ENCODE results near the gene STRIP1. TPM values are rescaled to one million over a fixed set of nuclear protein-coding genes. Genes with fewer than 3 reads are reported as not detected.

STRIP1 gene
- total and polyA plus RNA-seq, 2 of the 8 experiments (the other 6 are each of a cell fraction or from before 2014, with no cell fraction given): 21.3 to 45.6 TPM

- no peak for TF ChIP-seq MAFK (IDR thresholded peaks at IDR 0.05; ENCODE audit: low read depth, low read length)
- TF ChIP-seq JUN (IDR thresholded peaks at IDR 0.05; ENCODE audit: low read depth, low read length): no peak
- TF ChIP-seq NANOG (IDR thresholded peaks at IDR 0.05; ENCODE audit: insufficient read depth, low read depth, low read length, poor library complexity, severe bottlenecking): no peak
- no peak for TF ChIP-seq ASH2L (IDR thresholded peaks at IDR 0.05; ENCODE audit: low read length)
- TF ChIP-seq HDAC6 (IDR thresholded peaks at IDR 0.05; ENCODE audit: low read depth, low read length): no peak
- TF ChIP-seq CTCF (IDR thresholded peaks at IDR 0.05; ENCODE audit: control extremely low read depth in 1 of 3, insufficient read depth in 1 of 3, low read depth in 1 of 3, low read length in 3 of 3): no peak
- no peak for TF ChIP-seq ATF3 (IDR thresholded peaks at IDR 0.05; ENCODE audit: insufficient read depth, low read depth, low read length)
These were observed 28.5 kb upstream of the STRIP1 start (continued) for GRCh38 chr1:110005971-110006370.
